Activated CD8-positive, alpha-beta T cell treated with anti-CD3 and anti-CD28 coated beads for 36 hours (primary cell): ENCODE data around the gene GAA. TPM values are rescaled to one million over a fixed set of nuclear protein-coding genes. Genes with fewer than 3 reads are reported as not detected.

Experiments
- ATAC-seq: fragments of 200-7000 bp; cut with Tn5 transposase; one replicate; pipeline ENCODE4 v1.10.0; 2021; ENCODE audit warnings: mild to moderate bottlenecking, moderate library complexity
- CTCF ChIA-PET: fragments of 350-600 bp; sonication (Branson Sonifier 250); formaldehyde crosslinking; loops from one replicate; lab custom pipeline; 2021; ENCODE audit warnings: antibody characterized with exemption; lab: Charles Lee
- POLR2A ChIA-PET: fragments of 350-600 bp; sonication (Branson Sonifier 250); formaldehyde crosslinking; loops from one replicate; lab custom pipeline; 2021; ENCODE audit warnings: antibody characterized with exemption; lab: Charles Lee
- DNase-seq: peaks from one replicate; pipeline ENCODE4 v3.0.0-alpha.2; 2020
- H3K27ac Mint-ChIP-seq: one replicate; pipeline ENCODE4 v1.8.0; 2021; ENCODE audit warnings: mild to moderate bottlenecking, mixed read lengths
- H3K27me3 Mint-ChIP-seq: one replicate; pipeline ENCODE4 v1.8.0; 2021; ENCODE audit warnings: mixed read lengths
- H3K36me3 Mint-ChIP-seq: one replicate; pipeline ENCODE4 v1.8.0; 2021; ENCODE audit warnings: low read depth, mixed read lengths
- H3K4me1 Mint-ChIP-seq: one replicate; pipeline ENCODE4 v1.8.0; 2021; ENCODE audit warnings: low read depth, mixed read lengths
- H3K4me3 Mint-ChIP-seq: one replicate; pipeline ENCODE4 v1.8.0; 2021; ENCODE audit warnings: mild to moderate bottlenecking, moderate library complexity, mixed read lengths
- H3K9me3 Mint-ChIP-seq: one replicate; pipeline ENCODE4 v1.8.0; 2021; ENCODE audit warnings: mixed read lengths
- intact Hi-C: fragments of 100-400 bp; cut with micrococcal nuclease; formaldehyde crosslinking; loops from one replicate; pipeline ENCODE4 v1.10.0; 2022
- microRNA-seq: library from miRNA; unstranded; fragments of <30 nt; microRNA quantifications from one replicate; pipeline ENCODE4 v1.2.0, GENCODE V29; 2022; ENCODE audit warnings: borderline microRNAs expressed, borderline replicate concordance
- total RNA-seq, 2 experiments: library from RNA; stranded (reverse); gene quantifications; one replicate each; pipeline ENCODE4 v1.2.3, GENCODE V29; 2021
- TF ChIP-seq, protein P1 (sequence below): fragments of 200-600 bp; IDR thresholded peaks from one replicate; pipeline ENCODE4 v1.8.0; 2022; ENCODE audit warnings: antibody characterized with exemption, mild to moderate bottlenecking

Gene GAA
- total RNA-seq, 2 experiments from 2014 or later, result 42.6 to 46.2 TPM

DNA sequence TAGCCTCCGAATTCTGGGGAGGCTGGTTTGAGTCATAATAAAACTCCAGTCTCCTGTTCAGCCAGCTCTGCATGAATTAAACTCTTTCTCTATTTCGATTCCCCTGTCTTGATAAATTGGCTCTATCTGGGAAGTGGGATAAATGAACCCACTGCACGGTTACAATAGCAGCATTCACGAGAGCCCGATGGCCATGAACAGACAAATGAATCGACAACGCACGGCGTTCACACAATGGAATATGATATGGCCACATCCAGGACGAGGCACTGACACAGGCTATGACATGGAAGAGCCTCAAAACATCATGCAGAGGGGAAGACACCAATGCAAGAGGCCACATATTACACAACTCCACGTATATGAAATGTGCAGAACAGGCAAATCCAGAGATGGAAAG lies 62.8 kb downstream of the GAA start:
- DNase-seq, result no peak
- Mint-ChIP-seq H3K27me3 (peaks cover 3% of the 10 kb centered on the region), H3K4me1 (no peaks in the 10 kb centered on the region), H3K9me3 (no peaks in the 10 kb centered on the region), H3K4me3 (no peak overlapping the region), H3K36me3 (no peaks in the 10 kb centered on the region), H3K27ac (no peak overlapping the region)
- ChIA-PET POLR2A (no interaction called here), CTCF (interaction anchor here (0.7 to 0.9 kb wide), 2 partner anchors 16 to 411 kb away, joined by 3 read pairs; no protein-coding TSS in a partner anchor)
- TF ChIP-seq, protein P1, sequence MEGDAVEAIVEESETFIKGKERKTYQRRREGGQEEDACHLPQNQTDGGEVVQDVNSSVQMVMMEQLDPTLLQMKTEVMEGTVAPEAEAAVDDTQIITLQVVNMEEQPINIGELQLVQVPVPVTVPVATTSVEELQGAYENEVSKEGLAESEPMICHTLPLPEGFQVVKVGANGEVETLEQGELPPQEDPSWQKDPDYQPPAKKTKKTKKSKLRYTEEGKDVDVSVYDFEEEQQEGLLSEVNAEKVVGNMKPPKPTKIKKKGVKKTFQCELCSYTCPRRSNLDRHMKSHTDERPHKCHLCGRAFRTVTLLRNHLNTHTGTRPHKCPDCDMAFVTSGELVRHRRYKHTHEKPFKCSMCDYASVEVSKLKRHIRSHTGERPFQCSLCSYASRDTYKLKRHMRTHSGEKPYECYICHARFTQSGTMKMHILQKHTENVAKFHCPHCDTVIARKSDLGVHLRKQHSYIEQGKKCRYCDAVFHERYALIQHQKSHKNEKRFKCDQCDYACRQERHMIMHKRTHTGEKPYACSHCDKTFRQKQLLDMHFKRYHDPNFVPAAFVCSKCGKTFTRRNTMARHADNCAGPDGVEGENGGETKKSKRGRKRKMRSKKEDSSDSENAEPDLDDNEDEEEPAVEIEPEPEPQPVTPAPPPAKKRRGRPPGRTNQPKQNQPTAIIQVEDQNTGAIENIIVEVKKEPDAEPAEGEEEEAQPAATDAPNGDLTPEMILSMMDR, result no peak
- ATAC-seq, result no peak
- intact Hi-C loops, result no loop called here

- TF ChIP-seq, protein P1, result no peak
- H3K27ac Mint-ChIP-seq, result no peak overlapping the region
- no peaks in the 10 kb centered on the region for H3K27me3 Mint-ChIP-seq
- H3K36me3 Mint-ChIP-seq, result no peaks in the 10 kb centered on the region
- no peak overlapping the region for H3K4me3 Mint-ChIP-seq
- H3K9me3 Mint-ChIP-seq, result no peaks in the 10 kb centered on the region
- ChIA-PET CTCF (interaction anchor here (1.2 kb wide), 1 partner anchor 30 kb away, joined by 3 read pairs; no protein-coding TSS in a partner anchor), POLR2A (interaction anchor here (0.6 kb wide), 1 partner anchor 18 kb away, joined by 3 read pairs; no protein-coding TSS in a partner anchor)
- intact Hi-C loops, result no loop called here
- no peaks in the 10 kb centered on the region for H3K4me1 Mint-ChIP-seq
- ATAC-seq, result no peak
- no peak for DNase-seq
Measured at GRCh38 chr17:80166446-80166845, 65.1 kb downstream of the GAA start.

DNA sequence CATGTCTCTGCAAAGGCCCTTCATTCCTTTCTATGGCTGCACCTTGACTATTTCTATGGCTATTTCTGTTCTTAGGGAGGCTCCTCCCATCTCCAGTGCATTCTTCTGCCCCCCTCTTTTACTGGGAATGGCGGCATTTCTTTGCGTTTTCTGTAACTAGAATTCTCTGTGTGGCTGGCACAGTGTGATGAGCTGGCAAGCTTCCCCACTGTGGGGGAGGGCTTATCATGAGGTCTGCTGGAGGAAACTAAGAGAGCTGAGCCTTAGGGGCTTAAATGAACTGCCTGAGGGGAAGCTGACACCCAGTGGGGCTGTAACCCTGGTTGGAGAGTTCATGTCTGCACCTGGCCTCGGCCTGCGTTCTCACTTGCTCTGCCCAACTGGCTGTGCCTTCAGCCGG lies 67.0 kb downstream of the GAA start:
- Mint-ChIP-seq H3K36me3 (no peaks in the 10 kb centered on the region), H3K4me1 (no peaks in the 10 kb centered on the region), H3K4me3 (no peak overlapping the region), H3K27ac (no peak overlapping the region), H3K9me3 (no peaks in the 10 kb centered on the region), H3K27me3 (no peaks in the 10 kb centered on the region)
- intact Hi-C loops, result no loop called here
- TF ChIP-seq, protein P1, result no peak
- CTCF ChIA-PET, result no interaction called here
- POLR2A ChIA-PET, result interaction anchor here (0.8 to 1.6 kb wide), 2 partner anchors 21 to 735 kb away, joined by 3 to 5 read pairs; no protein-coding TSS in a partner anchor
- ATAC-seq (no peak), DNase-seq (no peak)

- no peak overlapping the region for H3K27ac Mint-ChIP-seq
- ChIA-PET POLR2A (no interaction called here), CTCF (no interaction called here)
- intact Hi-C loops, result no loop called here
- no peaks in the 10 kb centered on the region for H3K36me3 Mint-ChIP-seq
- ATAC-seq (no peak), DNase-seq (no peak)
- TF ChIP-seq, protein P1, result no peak
- no peaks in the 10 kb centered on the region for H3K9me3 Mint-ChIP-seq
- no peaks in the 10 kb centered on the region for H3K27me3 Mint-ChIP-seq
- no peak overlapping the region for H3K4me3 Mint-ChIP-seq
- no peaks in the 10 kb centered on the region for H3K4me1 Mint-ChIP-seq
Measured at GRCh38 chr17:80169107-80169506, 67.7 kb downstream of the GAA start.

Small RNAs within 50 kb of the gene (microRNA-seq; reads per million reads assigned to microRNA genes)
- not detected for gene MIR1268B

Other genes starting within 250 kb of the GAA start
- 10 to 100 TPM in 1 of 2 experiments, 1 to 10 TPM in 1; 9.6 to 12.0 TPM for gene TBC1D16, start 65.7 kb upstream of the GAA start, total RNA-seq
- under 1 TPM; 0.54 to 0.79 TPM for gene CCDC40, start 64.9 kb upstream of the GAA start, total RNA-seq
- 100 to 1,000 TPM; 178 to 183 TPM for gene EIF4A3, start 45.5 kb downstream of the GAA start, total RNA-seq
- gene CARD14, start 68.4 kb downstream of the GAA start, total RNA-seq, result under 1 TPM; 0.11 to 0.50 TPM
- gene SGSH, start 118.8 kb downstream of the GAA start, total RNA-seq, result 1 to 10 TPM; 7.8 to 8.3 TPM
- gene SLC26A11, start 118.8 kb downstream of the GAA start, total RNA-seq, result 1 to 10 TPM; 1.6 to 1.7 TPM
- gene RNF213, start 159.3 kb downstream of the GAA start, total RNA-seq, result 100 to 1,000 TPM; 131 to 142 TPM